Adrenal gland (tissue), 12 donors: ENCODE results near the gene TMEM51. TPM values are rescaled to one million over a fixed set of nuclear protein-coding genes. Genes with fewer than 3 reads are reported as not detected.
A peak's percentile ranks its signal among the peaks of the same experiment; 100 is the strongest.

ENCODE experiments used
- DNase-seq, 7 donors: peaks; one replicate each; pipeline ENCODE4 v3.0.0-alpha.2; 2019 to 2020
- H3K27ac ChIP-seq, 5 donors: fragments of 200-600 bp; sonication (generic) in 4 of 5; 1 replicate in 3 of 5; 2 replicates in 2 of 5; pipeline versions ENCODE4 v1.5.1 to v1.8.0; 2016 to 2020; ENCODE audit warnings: mild to moderate bottlenecking in 1 of 5
- H3K27me3 ChIP-seq: fragments of 200-600 bp; 2 replicates; pipeline ENCODE4 v1.8.0; 2021
- H3K36me3 ChIP-seq, 2 donors: fragments of 200-600 bp; replicated peaks in 1 of 2; 1 replicate in 1 of 2; 2 replicates in 1 of 2; pipeline versions ENCODE4 v1.5.1 to v1.8.0; 2018 to 2022
- H3K4me1 ChIP-seq, 2 donors: fragments of 200-600 bp; replicated peaks in 1 of 2; 1 replicate in 1 of 2; 2 replicates in 1 of 2; pipeline versions ENCODE4 v1.5.1 to v1.8.0; 2018 to 2021
- H3K4me3 ChIP-seq, 4 donors: fragments of 200-600 bp; sonication (generic) in 3 of 4; one replicate each; pipeline ENCODE4 v1.5.1; 2016 to 2018
- H3K9me3 ChIP-seq, 3 donors: fragments of 200-600 bp; sonication (generic) in 1 of 3; replicated peaks in 1 of 3; 1 replicate in 2 of 3; 2 replicates in 1 of 3; pipeline versions ENCODE4 v1.5.1 to v1.8.0; 2016 to 2021
- CTCF ChIP-seq, 6 experiments: fragments of 450-650 bp in 4 of 6; fragments of 200-600 bp in 2 of 6; sonication (generic) in 1 of 6; IDR thresholded peaks; 1 replicate in 5 of 6; 2 replicates in 1 of 6; pipeline versions ENCODE4 v1.5.1 to v1.8.0; 2016 to 2021; ENCODE audit warnings: antibody characterized with exemption in 6 of 6, mild to moderate bottlenecking in 2 of 6, moderate library complexity in 1 of 6
- POLR2A ChIP-seq, 2 donors: fragments of 450-650 bp; IDR thresholded peaks; one replicate each; pipeline ENCODE4 v1.6.1; 2017; ENCODE audit warnings: antibody characterized with exemption in 2 of 2, mild to moderate bottlenecking in 2 of 2, moderate library complexity in 1 of 2
- WGBS, 4 donors: extraction: QIAGEN DNeasy Blood & Tissue Kit in 2 of 4; methylation state at CpG; one replicate each; pipeline versions ENCODE4 v1.1.5 to v1.1.7; 2013 to 2017; 5-methylcytosine and 5-hydroxymethylcytosine counted together
- intact Hi-C, 2 donors: fragments of 100-400 bp; cut with DNase I; formaldehyde crosslinking; loops; one replicate each; pipeline versions ENCODE4 v1.14.1 to v1.15.0; 2022 to 2023
- polyA plus RNA-seq, 3 donors: library from polyadenylated mRNA; stranded (reverse); fragments of 200-250 nt in 2 of 3; fragments of 350-450 nt in 1 of 3; fragmentation: Illumina TruSeq in 1 of 3; extraction: RNeasy Lipid Tissue Mini Kit (QIAGEN cat#74804) in 1 of 3; gene quantifications; one replicate each; pipeline ENCODE4 v1.2.3, GENCODE V29; 2013 to 2014
- total RNA-seq, 9 donors: library from RNA; depleted of rRNA in 4 of 9; stranded (reverse); fragments of >200 nt in 4 of 9; fragments of 120-200 nt in 1 of 9; fragmentation: NEBNext Ultra II Directional in 1 of 9; extraction: Animal tissue kit (Norgen Biotek cat#: 25700) in 1 of 9; gene quantifications; one replicate each; pipeline versions ENCODE4 v1.1.0 to v1.2.4, GENCODE V29; 2013 to 2023
- donor health status: healthy with polysubstance abuse.
- donor health status: Bipolar disorder and iron deficiency.
- donor health status: DM: yes; HTN: yes; CAD: no.
- donor health status: DM: no; HTN: no; CAD: no.
- donor health status: DM: no; HTN: no; CAD: no.
- donor health status: DM: yes; HTN: yes; CAD: no.

TMEM51 gene
- total and polyA plus RNA-seq, 12 donors, result 4.0 to 46.5 (median 31.0) TPM

GRCh38 chr1:15262706-15263105, 109.2 kb downstream of the TMEM51 start:
- peak overlapping the region in 3 of 5 donors; percentile 37 to 91 (median 87) for H3K27ac ChIP-seq
- peaks cover 0 to 7% (median 0%) of the 10 kb centered on the region in 3 donors for H3K9me3 ChIP-seq
- H3K4me3 ChIP-seq, result no peak overlapping the region
- H3K36me3 ChIP-seq, result no peaks in the 10 kb centered on the region
- WGBS, 4 donors, result 79 to 89% (median 85%) methylated on average over 5 of the region's 5 CpGs
- peaks cover 34% of the 10 kb centered on the region in 2 donors for H3K4me1 ChIP-seq
- no peaks in the 10 kb centered on the region for H3K27me3 ChIP-seq
- intact Hi-C loops, result no loop called here
- TF ChIP-seq POLR2A (IDR thresholded peaks at IDR 0.05) (no peak), CTCF (IDR thresholded peaks at IDR 0.05) (no peak)
- DNase-seq, result peak in 1 of 7 donors; percentile 45

- Histone ChIP-seq H3K27me3 (no peaks in the 10 kb centered on the region), H3K36me3 (no peaks in the 10 kb centered on the region), H3K27ac (no peak overlapping the region), H3K9me3 (peaks cover 0 to 7% (median 0%) of the 10 kb centered on the region in 3 donors), H3K4me1 (peaks cover 13 to 17% of the 10 kb centered on the region in 2 donors), H3K4me3 (no peak overlapping the region)
- DNase-seq, result no peak
- TF ChIP-seq CTCF (IDR thresholded peaks at IDR 0.05), result no peak
- TF ChIP-seq POLR2A (IDR thresholded peaks at IDR 0.05), result no peak
- intact Hi-C loops, result no loop called here
- 82 to 88% (median 84%) methylated on average over 2 of the region's 2 CpGs for WGBS, 4 donors
Measured at GRCh38 chr1:15264769-15265168, 111.2 kb downstream of the TMEM51 start.

Other genes with a start within 250 kb of the TMEM51 start
- gene FHAD1, start 93.5 kb downstream of the TMEM51 start, total RNA-seq, result 1 to 10 TPM in 1 of 9 donors, under 1 TPM in 7, not detected in 1; 0.09 to 1.2 (median 0.56) TPM
- gene FHAD1, start 93.5 kb downstream of the TMEM51 start, polyA plus RNA-seq, result 1 to 10 TPM in 1 of 3 donors, under 1 TPM in 2; 0.24 to 1.6 (median 0.90) TPM